ENCODE measurements around the gene LHFPL4. TPM values are rescaled to one million over a fixed set of nuclear protein-coding genes. Genes with fewer than 3 reads are reported as not detected.
"Not testable (repeated sequence)": the region's sequence is repeated elsewhere in the genome, so short reads cannot be mapped to it uniquely, and the experiment has no call there.

The LHFPL4 gene
- total RNA-seq, 1 experiment from 2014 or later = not detected

DNA sequence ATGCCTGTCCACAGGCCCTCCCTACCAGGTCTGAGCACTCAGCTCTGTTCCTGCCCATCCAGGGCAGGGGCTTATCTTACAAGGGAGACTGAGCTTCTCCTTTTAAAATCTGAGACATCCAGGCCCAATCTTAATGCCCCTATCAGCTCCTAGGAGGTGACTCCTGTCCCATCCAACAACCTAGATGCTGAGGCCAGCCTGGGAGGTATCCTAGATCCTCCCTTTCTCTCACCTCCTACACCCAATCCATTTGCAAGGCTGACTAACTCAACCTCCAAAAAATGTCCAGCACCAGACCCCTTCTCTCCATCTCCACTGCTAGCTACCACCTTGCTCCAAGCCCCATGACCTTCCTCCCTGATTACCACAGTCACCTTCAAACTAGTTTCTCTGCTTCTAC, 17.4 kb downstream of the LHFPL4 start:
- DNase-seq (ENCODE audit: low read depth) = no peak

DNA sequence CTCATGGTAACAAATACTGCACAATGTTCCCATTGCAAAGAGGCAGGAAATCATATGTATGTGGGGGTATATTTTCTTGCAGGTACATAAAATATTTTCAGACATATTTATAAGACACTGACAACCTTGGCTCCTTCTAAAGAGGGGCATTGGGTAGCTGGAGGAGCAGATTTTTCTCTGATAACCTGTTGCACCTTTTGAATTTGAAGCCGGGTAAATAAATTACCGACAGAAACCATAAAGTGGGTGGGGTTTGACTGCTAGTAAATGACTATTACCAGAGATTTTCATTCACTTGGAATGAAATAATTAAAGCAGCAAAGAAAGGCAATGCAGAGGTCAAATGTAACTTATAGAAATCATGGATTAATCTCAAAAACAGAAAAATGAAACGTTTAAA, 19.2 kb downstream of the LHFPL4 start:
- DNase-seq (ENCODE audit: low read depth) = no peak

- no peak for DNase-seq (ENCODE audit: low read depth)
Observed at GRCh38 chr3:9525078-9525477, 28.5 kb downstream of the LHFPL4 start.

DNA sequence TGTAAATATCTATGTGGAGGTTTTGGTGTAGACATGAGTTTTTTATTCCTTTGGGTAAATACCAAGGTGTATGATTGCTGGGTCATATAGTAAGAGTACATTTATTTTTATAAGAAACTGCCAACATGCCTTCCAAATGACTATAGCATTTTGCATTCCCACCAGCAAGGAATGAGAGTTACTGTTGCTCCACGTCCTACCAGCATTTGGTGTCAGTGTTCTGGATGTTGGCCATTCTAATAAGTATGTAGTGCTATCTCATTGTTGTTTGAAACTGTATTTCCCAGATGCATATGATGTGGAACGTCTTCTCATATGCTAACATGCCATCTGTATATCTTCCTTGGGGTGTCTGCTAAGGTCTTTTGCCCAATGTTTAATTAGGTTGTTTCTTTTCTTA, 38.7 kb downstream of the LHFPL4 start:
- no peak for DNase-seq (ENCODE audit: low read depth)

- no peak for DNase-seq (ENCODE audit: low read depth)
Observed at GRCh38 chr3:9514306-9514705, 39.3 kb downstream of the LHFPL4 start.

DNA sequence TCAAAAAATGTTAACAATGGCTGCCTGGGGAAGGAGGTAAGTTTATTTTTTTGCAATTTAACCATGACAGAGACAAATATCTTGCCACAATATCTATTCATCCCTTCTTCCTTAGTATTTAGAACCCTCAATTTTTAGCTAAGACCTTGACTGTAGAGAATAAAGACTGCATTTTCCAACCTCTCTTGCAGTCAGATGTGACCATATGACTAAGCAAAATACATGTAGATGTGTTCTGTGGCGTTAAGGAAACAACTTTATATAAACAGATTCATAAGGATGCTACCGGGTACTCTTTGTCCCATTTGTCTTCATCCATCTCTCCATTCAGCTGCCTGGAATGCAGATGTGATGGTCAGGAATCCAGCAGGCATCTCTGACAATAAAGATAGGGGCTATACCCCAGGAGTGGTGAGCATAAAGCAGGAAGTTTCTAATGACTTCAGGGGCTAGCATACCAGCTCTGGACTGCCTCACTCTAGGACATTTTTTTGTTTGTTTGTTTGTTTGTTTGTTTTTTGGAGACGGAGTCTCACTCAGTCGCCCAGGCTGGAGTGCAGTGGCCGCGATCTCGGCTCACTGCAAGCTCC, 41.1 kb downstream of the LHFPL4 start:
- no peak for DNase-seq (ENCODE audit: low read depth)

- no peak for DNase-seq (ENCODE audit: low read depth)
Observed at GRCh38 chr3:9508781-9509180, 44.8 kb downstream of the LHFPL4 start.

DNA sequence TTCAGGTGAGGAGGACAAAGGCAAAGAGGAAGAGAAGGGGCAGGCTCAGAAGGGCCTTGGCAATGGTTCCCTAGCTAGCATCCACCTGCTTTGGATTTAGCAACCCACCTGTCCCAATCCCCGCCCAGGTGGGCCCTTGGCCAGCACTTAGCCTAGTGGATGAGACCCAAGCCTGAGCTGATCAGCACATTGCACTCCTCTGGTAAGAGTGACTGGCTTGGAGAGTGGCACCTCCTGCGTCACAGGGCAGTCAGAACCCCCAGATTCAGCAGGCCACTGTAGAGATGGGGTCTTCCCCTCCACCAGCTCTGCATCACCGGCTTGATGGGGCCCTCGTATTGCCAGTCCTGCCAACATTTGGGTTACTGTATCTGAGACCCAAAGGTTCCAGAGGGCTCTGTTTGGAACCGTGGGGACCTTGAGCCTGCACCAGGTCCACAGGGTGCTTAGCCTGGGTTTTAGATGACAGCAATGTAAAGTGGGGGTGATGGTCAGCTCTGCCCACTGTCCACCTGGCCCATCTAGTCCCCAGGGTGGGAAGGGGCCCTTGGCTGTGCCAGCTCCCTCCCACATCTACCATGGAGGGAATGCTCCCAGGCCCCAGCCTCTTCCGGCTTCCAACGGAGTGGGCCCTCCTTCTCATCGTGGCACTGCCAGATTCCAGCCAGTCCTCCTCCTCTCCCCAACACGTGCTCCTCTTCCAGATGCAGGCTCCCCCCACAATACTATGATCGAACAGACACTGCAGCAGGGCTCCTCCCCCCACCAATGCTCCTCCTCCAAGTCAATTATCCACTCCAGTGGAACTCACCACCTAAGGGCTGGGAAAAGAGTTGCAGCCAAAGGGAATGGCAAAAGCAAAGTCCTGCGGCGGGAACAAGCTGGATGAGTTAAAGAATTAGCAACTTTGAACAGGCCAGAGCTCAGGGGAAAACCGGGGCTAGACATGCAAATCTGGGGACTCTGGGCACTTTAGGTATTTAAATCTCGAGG, 45.7 kb downstream of the LHFPL4 start:
- no peak for DNase-seq (ENCODE audit: low read depth)

- peak; percentile 59 for DNase-seq (ENCODE audit: low read depth)
Observed at GRCh38 chr3:9503283-9503682, 50.3 kb downstream of the LHFPL4 start.

- DNase-seq (ENCODE audit: low read depth) = no peak
Observed at GRCh38 chr3:9501226-9501625, 52.4 kb downstream of the LHFPL4 start.

DNA sequence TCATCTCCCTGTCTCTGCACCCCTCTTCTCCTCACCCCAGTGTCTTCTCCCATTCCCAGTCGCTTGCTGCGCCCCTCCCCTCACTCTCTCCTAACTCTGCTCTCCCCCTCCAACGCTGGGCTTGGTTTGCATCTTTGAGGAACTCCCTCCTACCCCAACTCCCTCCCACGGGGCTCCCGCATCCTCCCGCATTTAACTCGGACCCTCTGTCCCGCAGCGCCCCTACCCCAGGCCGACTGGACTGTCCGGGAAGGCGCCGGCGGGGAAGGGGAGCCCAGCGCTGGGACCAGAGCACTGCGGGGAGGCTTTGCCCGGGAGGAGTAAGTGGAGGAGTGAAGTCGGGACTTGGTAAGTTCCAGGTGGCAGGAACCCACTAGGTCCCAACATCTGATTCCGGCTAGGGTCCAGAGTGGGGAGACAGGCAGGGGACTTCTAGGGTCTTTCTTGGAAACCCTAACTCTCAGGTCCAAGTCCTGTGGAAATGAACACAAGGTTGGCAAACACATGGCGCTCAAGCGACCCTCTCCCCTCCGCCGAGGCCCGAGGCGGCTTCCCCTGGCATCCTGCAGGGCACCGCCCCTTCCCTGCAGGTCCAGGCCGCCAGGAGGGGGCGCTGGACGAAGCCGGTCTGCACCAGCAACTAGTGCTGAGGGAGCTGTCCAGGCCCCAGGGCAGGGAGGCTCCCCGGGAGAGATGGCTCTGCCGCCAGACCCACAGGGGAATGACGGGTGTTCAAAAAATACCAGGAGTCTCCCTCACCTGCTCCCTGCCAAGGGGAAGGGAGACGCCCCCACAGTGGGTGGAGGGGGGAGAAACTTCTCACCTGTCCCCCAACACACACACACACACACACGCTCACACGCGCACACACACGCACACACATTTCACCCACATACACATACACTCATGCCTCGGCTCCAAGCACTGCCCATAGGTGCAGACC, 53.2 kb downstream of the LHFPL4 start:
- peak; percentile 55 for DNase-seq (ENCODE audit: low read depth)

- DNase-seq (ENCODE audit: low read depth) = no peak
Observed at GRCh38 chr3:9499455-9500107, 54.0 kb downstream of the LHFPL4 start.

GRCh38 chr3:9498781-9499180, 54.8 kb downstream of the LHFPL4 start:
- DNase-seq (ENCODE audit: low read depth) = no peak

DNA sequence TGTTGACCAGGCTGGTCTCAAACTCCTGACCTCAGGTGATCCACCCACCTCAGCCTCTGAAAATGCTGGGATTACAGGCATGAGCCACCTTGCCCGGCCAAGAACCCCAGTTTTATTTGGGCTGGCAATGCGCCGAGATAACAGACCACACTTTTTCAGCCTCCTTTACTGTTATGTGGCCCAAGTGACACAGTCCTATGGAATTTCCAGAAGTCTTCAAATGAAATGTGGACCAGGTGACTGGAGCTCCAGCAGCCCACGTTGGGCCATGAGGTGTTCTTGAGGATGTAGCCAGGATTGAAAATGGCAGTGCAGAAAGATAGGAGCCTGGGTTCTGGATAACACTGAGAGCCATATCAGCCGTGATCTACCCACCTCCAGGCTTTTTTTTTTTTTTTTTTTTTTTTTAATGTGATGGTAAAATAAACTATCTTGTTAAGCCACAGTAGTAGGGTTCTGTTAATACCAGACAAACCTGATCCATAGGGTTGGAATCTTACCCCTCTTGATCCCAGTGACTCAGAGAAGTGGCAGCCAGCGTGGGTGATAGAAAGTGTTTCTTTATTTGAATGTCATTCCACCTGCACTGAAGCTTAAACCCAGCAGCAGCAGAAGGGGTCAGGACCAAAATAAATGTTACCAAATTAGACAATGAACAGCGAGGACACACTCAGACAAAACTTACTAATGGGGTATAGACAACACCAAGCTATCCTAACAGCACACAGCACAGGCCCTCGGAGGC, 55.6 kb downstream of the LHFPL4 start:
- peak; percentile 40 for DNase-seq (ENCODE audit: low read depth)

- no peak for DNase-seq (ENCODE audit: low read depth)
Observed at GRCh38 chr3:9496893-9497292, 56.7 kb downstream of the LHFPL4 start.

DNA sequence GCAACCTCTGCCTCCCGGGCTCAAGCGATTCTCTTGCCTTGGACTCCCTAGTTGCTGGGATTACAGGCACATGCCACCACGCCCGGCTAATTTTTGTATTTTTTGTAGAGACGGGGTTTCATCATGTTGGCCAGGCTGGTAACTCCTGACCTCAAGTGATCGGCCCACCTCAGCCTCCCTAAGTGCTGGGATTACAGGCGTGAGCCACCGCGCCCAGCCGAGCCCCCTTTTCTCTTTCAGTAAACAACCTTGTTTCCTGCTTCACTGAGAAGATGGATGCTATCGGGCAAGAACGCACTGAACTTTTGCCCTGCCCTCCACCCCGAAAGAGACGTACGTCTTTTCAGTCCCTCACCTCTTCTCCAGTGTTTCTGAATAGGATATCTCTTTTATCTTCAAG, 59.6 kb downstream of the LHFPL4 start:
- DNase-seq (ENCODE audit: low read depth) = not testable (repeated sequence)

DNA sequence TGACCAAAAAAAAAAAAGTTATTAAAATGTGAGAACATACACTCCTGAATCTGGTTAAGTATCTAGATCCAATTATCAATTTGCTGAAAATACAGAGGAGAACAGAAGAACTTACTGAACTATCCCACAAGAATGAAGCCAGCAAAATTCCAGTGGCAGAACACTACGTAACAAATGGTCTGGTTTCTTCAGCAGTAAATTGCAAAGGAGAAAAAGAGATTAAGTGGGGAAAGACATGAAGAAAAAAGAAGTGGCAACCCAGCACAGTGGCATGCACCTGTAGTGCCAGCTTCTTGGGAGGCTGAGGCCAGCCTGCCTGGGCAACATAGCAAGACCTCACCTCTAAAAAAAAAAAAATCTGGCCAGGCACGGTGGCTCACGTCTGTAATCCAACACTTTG, 62.1 kb downstream of the LHFPL4 start:
- DNase-seq (ENCODE audit: low read depth) = no peak

GRCh38 chr3:9485248-9485647, 68.4 kb downstream of the LHFPL4 start:
- no peak for DNase-seq (ENCODE audit: low read depth)

GRCh38 chr3:9480265-9480664, 73.4 kb downstream of the LHFPL4 start:
- no peak for DNase-seq (ENCODE audit: low read depth)

- DNase-seq (ENCODE audit: low read depth) = no peak
Observed at GRCh38 chr3:9476935-9477334, 76.7 kb downstream of the LHFPL4 start.

GRCh38 chr3:9474482-9474881, 79.1 kb downstream of the LHFPL4 start:
- no peak for DNase-seq (ENCODE audit: low read depth)

All from RPMI7951 (cell line).